ENCODE data around the gene SLC38A5. TPM values are rescaled to one million over a fixed set of nuclear protein-coding genes. Genes with fewer than 3 reads are reported as not detected.
A peak's percentile ranks its signal among the peaks of the same experiment; 100 is the strongest.

The SLC38A5 gene
- total RNA-seq, 1 donor from 2014 or later: 9.0 TPM

DNA sequence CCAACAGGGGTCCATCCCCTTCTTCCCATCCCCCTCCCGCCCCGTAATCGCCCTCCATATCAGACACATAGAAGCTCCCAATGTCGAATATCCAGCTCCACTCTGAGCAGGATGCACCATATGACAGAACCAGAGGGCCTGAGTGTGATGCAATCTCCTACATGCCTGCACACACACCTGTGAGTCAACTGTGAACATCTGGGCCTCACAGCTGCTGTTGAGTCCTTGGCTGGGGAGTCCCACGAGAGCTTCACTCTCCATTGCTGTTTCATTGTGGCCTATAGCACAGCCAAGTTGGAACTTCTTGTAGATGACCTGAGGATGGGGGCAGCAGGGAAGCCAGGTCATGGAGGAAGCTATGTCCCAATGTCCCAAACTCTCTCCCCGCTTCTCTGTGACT, 8.2 kb downstream of the SLC38A5 start:
- Mint-ChIP-seq H3K27me3 (ENCODE audit: low read depth) (no peaks in the 10 kb centered on the region), H3K9me3 (peaks cover 18% of the 10 kb centered on the region)

DNA sequence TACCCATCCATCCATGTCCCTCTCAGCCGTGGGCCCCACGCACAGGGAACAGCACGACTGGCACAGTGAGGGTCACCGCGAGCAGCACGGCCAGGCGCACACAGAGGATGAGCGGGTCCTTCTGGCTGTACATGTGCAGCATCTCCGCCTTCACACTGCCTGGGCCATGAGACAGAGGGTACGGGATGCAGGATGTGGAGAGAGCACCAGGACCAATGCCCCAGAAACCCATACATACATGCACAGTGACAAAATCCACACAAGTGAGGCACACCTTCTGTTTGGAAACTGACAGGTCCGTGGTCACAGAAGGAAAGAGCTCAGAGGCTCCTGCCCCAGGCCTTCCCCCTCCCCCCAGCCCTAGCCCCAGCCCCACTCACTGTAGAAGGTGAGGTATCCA, 9.5 kb downstream of the SLC38A5 start:
- peaks cover 3% of the 10 kb centered on the region for H3K36me3 Mint-ChIP-seq
- H3K9me3 Mint-ChIP-seq: peaks cover 20% of the 10 kb centered on the region

More for the DNA sequence above, 8.2 kb downstream of the SLC38A5 start:
- no peak overlapping the region for H3K27ac Mint-ChIP-seq
- H3K4me3 Mint-ChIP-seq: no peak overlapping the region
- H3K36me3 Mint-ChIP-seq: peaks cover 3% of the 10 kb centered on the region
- no peak for TF ChIP-seq CTCF (IDR thresholded peaks at IDR 0.05; ENCODE audit: unreplicated experiment)
- H3K4me1 Mint-ChIP-seq: peaks cover 2% of the 10 kb centered on the region
- peak in 1 of 2 experiments; percentile 5 for DNase-seq (ENCODE audit: low spot score in 2 of 2, unreplicated experiment in 2 of 2)

GRCh38 chrX:48460031-48460430, 10.0 kb downstream of the SLC38A5 start:
- TF ChIP-seq CTCF (IDR thresholded peaks at IDR 0.05; ENCODE audit: unreplicated experiment): no peak
- H3K4me1 Mint-ChIP-seq: no peaks in the 10 kb centered on the region
- peak in 1 of 2 experiments; percentile 24 for DNase-seq (ENCODE audit: low spot score in 2 of 2, unreplicated experiment in 2 of 2)

More for the DNA sequence above, 9.5 kb downstream of the SLC38A5 start:
- no peak overlapping the region for H3K27ac Mint-ChIP-seq
- no peaks in the 10 kb centered on the region for H3K4me1 Mint-ChIP-seq
- no peak for TF ChIP-seq CTCF (IDR thresholded peaks at IDR 0.05; ENCODE audit: unreplicated experiment)
- H3K4me3 Mint-ChIP-seq: no peak overlapping the region
- peak in 1 of 2 experiments; percentile 14 for DNase-seq (ENCODE audit: low spot score in 2 of 2, unreplicated experiment in 2 of 2)
- H3K27me3 Mint-ChIP-seq (ENCODE audit: low read depth): no peaks in the 10 kb centered on the region

GRCh38 chrX:48459483-48459882, 10.6 kb downstream of the SLC38A5 start:
- Mint-ChIP-seq H3K36me3 (peaks cover 3% of the 10 kb centered on the region), H3K27ac (no peak overlapping the region), H3K4me3 (no peak overlapping the region), H3K4me1 (no peaks in the 10 kb centered on the region), H3K27me3 (ENCODE audit: low read depth) (no peaks in the 10 kb centered on the region), H3K9me3 (peaks cover 25% of the 10 kb centered on the region)
- TF ChIP-seq CTCF (IDR thresholded peaks at IDR 0.05; ENCODE audit: unreplicated experiment): no peak
- DNase-seq (ENCODE audit: low spot score in 2 of 2, unreplicated experiment in 2 of 2): no peak

More at GRCh38 chrX:48460031-48460430, 10.0 kb downstream of the SLC38A5 start:
- H3K4me3 Mint-ChIP-seq: no peak overlapping the region
- H3K27me3 Mint-ChIP-seq (ENCODE audit: low read depth): no peaks in the 10 kb centered on the region
- peaks cover 20% of the 10 kb centered on the region for H3K9me3 Mint-ChIP-seq
- H3K36me3 Mint-ChIP-seq: peaks cover 3% of the 10 kb centered on the region
- no peak overlapping the region for H3K27ac Mint-ChIP-seq

GRCh38 chrX:48458711-48459110, 11.3 kb downstream of the SLC38A5 start:
- Mint-ChIP-seq H3K27ac (no peak overlapping the region), H3K4me3 (no peak overlapping the region), H3K9me3 (peaks cover 25% of the 10 kb centered on the region), H3K36me3 (peaks cover 3% of the 10 kb centered on the region), H3K27me3 (ENCODE audit: low read depth) (no peaks in the 10 kb centered on the region), H3K4me1 (no peaks in the 10 kb centered on the region)
- peak in 1 of 2 experiments; percentile 25 for DNase-seq (ENCODE audit: low spot score in 2 of 2, unreplicated experiment in 2 of 2)
- TF ChIP-seq CTCF (IDR thresholded peaks at IDR 0.05; ENCODE audit: unreplicated experiment): no peak
